GM23338 (cell line): ENCODE measurements around the gene TLCD4. TPM values are rescaled to one million over a fixed set of nuclear protein-coding genes. Genes with fewer than 3 reads are reported as not detected.

Experiments used
- CTCF ChIP-seq, 2 experiments: fragments of 200-600 bp in 1 of 2; sonication (generic) in 1 of 2; conservative IDR thresholded peaks; 2 replicates each; pipeline versions ENCODE4 v1.5.1 to v1.6.1; 2016 to 2017; ENCODE audit warnings: antibody characterized with exemption in 2 of 2, low read depth in 2 of 2, mild to moderate bottlenecking in 2 of 2, moderate library complexity in 1 of 2
- ETS1 ChIP-seq: IDR thresholded peaks from 2 replicates; pipeline ENCODE4 v1.6.1; 2016; ENCODE audit warnings: antibody characterized with exemption
- EZH2 ChIP-seq: fragments of 200-600 bp; sonication (generic); IDR thresholded peaks from one replicate; pipeline ENCODE4 v1.8.0; 2017; ENCODE audit warnings: antibody characterized with exemption, mild to moderate bottlenecking, low read depth; ENCODE audit not compliant: unreplicated experiment
- EZH2phosphoT487 ChIP-seq: fragments of 200-600 bp; sonication (generic); IDR thresholded peaks from one replicate; pipeline ENCODE4 v1.8.1; 2018; ENCODE audit warnings: antibody characterized with exemption; ENCODE audit not compliant: unreplicated experiment
- NANOG ChIP-seq: IDR thresholded peaks from 2 replicates; pipeline ENCODE4 v1.6.1; 2016; ENCODE audit warnings: antibody characterized with exemption, borderline replicate concordance
- STAT1 ChIP-seq: IDR thresholded peaks from one replicate; pipeline ENCODE4 v1.6.1; 2016; ENCODE audit warnings: antibody characterized with exemption; ENCODE audit not compliant: unreplicated experiment
- ZNF331 ChIP-seq: fragments of 250-450 bp; sonication (Bioruptor Pico); IDR thresholded peaks from 2 replicates; pipeline ENCODE4 v1.5.0; 2020; ENCODE audit warnings: low read depth, mild to moderate bottlenecking, moderate library complexity
- polyA plus RNA-seq: library from polyadenylated mRNA; unstranded; fragments of >200 nt; fragmentation: Nextera tagmentation; extraction: Ambion mirVana; gene quantifications from 2 replicates; pipeline ENCODE4 v1.2.1, GENCODE V29; 2016
- total RNA-seq: library from RNA; depleted of rRNA; stranded (reverse); fragments of >200 nt; shearing (Covaris generic); gene quantifications from 2 replicates; pipeline ENCODE4 v1.2.3, GENCODE V29; 2014
- TF ChIP-seq, protein P1 (sequence below): fragments of 250-450 bp; sonication (Bioruptor Pico); IDR thresholded peaks from 2 replicates; pipeline ENCODE4 v1.5.0; 2020; ENCODE audit warnings: mild to moderate bottlenecking, moderate library complexity

TLCD4 gene
- total and polyA plus RNA-seq, 2 experiments from 2014 or later: 3.5 to 4.2 TPM

DNA sequence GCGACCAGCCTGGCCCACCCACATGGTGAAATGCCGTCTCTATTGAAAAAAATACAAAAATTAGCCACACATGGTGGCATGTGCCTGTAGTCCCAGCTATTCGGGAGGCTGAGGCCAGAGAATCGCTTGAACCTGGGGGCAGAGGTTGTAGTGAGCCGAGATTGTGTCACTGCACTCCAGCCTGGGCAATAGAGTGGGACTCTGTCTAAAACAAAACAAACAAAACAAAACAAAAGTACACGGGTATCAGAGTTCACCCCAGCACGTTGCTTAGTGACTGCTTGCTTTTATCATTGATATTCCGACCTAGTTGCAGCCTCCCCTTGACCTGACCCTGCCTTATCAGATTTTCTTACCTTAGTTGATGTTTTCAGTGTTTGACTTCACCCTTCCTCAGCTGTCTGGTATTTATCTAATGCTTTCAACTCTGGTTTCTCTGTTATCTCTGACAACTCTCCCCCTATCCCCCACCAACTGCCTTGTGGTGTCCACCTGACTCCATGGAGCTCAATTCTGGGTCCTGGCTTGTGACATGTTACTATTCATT is 5.1 kb downstream of the TLCD4 start (continued):
- TF ChIP-seq, protein P1, sequence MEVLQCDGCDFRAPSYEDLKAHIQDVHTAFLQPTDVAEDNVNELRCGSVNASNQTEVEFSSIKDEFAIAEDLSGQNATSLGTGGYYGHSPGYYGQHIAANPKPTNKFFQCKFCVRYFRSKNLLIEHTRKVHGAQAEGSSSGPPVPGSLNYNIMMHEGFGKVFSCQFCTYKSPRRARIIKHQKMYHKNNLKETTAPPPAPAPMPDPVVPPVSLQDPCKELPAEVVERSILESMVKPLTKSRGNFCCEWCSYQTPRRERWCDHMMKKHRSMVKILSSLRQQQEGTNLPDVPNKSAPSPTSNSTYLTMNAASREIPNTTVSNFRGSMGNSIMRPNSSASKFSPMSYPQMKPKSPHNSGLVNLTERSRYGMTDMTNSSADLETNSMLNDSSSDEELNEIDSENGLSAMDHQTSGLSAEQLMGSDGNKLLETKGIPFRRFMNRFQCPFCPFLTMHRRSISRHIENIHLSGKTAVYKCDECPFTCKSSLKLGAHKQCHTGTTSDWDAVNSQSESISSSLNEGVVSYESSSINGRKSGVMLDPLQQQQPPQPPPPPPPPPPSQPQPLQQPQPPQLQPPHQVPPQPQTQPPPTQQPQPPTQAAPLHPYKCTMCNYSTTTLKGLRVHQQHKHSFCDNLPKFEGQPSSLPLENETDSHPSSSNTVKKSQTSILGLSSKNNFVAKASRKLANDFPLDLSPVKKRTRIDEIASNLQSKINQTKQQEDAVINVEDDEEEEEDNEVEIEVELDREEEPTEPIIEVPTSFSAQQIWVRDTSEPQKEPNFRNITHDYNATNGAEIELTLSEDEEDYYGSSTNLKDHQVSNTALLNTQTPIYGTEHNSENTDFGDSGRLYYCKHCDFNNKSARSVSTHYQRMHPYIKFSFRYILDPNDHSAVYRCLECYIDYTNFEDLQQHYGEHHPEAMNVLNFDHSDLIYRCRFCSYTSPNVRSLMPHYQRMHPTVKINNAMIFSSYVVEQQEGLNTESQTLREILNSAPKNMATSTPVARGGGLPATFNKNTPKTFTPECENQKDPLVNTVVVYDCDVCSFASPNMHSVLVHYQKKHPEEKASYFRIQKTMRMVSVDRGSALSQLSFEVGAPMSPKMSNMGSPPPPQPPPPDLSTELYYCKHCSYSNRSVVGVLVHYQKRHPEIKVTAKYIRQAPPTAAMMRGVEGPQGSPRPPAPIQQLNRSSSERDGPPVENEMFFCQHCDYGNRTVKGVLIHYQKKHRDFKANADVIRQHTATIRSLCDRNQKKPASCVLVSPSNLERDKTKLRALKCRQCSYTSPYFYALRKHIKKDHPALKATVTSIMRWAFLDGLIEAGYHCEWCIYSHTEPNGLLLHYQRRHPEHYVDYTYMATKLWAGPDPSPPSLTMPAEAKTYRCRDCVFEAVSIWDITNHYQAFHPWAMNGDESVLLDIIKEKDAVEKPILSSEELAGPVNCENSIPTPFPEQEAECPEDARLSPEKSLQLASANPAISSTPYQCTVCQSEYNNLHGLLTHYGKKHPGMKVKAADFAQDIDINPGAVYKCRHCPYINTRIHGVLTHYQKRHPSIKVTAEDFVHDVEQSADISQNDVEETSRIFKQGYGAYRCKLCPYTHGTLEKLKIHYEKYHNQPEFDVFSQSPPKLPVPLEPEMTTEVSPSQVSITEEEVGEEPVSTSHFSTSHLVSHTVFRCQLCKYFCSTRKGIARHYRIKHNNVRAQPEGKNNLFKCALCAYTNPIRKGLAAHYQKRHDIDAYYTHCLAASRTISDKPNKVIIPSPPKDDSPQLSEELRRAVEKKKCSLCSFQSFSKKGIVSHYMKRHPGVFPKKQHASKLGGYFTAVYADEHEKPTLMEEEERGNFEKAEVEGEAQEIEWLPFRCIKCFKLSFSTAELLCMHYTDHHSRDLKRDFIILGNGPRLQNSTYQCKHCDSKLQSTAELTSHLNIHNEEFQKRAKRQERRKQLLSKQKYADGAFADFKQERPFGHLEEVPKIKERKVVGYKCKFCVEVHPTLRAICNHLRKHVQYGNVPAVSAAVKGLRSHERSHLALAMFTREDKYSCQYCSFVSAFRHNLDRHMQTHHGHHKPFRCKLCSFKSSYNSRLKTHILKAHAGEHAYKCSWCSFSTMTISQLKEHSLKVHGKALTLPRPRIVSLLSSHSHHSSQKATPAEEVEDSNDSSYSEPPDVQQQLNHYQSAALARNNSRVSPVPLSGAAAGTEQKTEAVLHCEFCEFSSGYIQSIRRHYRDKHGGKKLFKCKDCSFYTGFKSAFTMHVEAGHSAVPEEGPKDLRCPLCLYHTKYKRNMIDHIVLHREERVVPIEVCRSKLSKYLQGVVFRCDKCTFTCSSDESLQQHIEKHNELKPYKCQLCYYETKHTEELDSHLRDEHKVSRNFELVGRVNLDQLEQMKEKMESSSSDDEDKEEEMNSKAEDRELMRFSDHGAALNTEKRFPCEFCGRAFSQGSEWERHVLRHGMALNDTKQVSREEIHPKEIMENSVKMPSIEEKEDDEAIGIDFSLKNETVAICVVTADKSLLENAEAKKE: no peak
- no peak for TF ChIP-seq EZH2phosphoT487
- TF ChIP-seq ETS1: no peak
- TF ChIP-seq STAT1: no peak
- no peak for TF ChIP-seq CTCF (conservative IDR thresholded peaks at IDR 0.05; ENCODE audit: low read depth in 2 of 2)
- TF ChIP-seq EZH2: no peak
- TF ChIP-seq ZNF331 (CRISPR knock-in tag): no peak
- no peak for TF ChIP-seq NANOG
